Activated T-cell treated with anti-CD3 and anti-CD28 coated beads, Interleukin-2, amount 50 U/mL, for 4 hours (primary cell): ENCODE results near the gene CSPG4. TPM values are rescaled to one million over a fixed set of nuclear protein-coding genes. Genes with fewer than 3 reads are reported as not detected.
A peak's percentile ranks its signal among the peaks of the same experiment; 100 is the strongest.
"Not testable (repeated sequence)": the region's sequence is repeated elsewhere in the genome, so short reads cannot be mapped to it uniquely, and the experiment has no call there.

Experiments
- ATAC-seq, 2 donors: fragments of 200-7000 bp; cut with Tn5 transposase; one replicate each; pipeline ENCODE4 v1.10.0; 2021
- DNase-seq: peaks from one replicate; pipeline ENCODE4 v3.0.0-alpha.2; 2020
- H3K27me3 Mint-ChIP-seq: one replicate; pipeline ENCODE4 v1.8.0; 2021; ENCODE audit warnings: low read depth, mixed read lengths
- H3K36me3 Mint-ChIP-seq: one replicate; pipeline ENCODE4 v1.8.0; 2022; ENCODE audit warnings: mixed read lengths; ENCODE audit not compliant: insufficient read depth
- H3K4me1 Mint-ChIP-seq: one replicate; pipeline ENCODE4 v1.8.0; 2021; ENCODE audit warnings: low read depth, mixed read lengths
- H3K4me3 Mint-ChIP-seq: one replicate; pipeline ENCODE4 v1.8.0; 2021; ENCODE audit warnings: mild to moderate bottlenecking, moderate library complexity, mixed read lengths
- H3K9me3 Mint-ChIP-seq: one replicate; pipeline ENCODE4 v1.8.0; 2021; ENCODE audit warnings: mixed read lengths
- total RNA-seq, 3 donors: library from RNA; stranded (reverse); gene quantifications; one replicate each; pipeline ENCODE4 v1.2.1, GENCODE V29; 2021

The CSPG4 gene
- total RNA-seq, 3 donors from 2014 or later, result 0.03 TPM; not detected in 2

DNA sequence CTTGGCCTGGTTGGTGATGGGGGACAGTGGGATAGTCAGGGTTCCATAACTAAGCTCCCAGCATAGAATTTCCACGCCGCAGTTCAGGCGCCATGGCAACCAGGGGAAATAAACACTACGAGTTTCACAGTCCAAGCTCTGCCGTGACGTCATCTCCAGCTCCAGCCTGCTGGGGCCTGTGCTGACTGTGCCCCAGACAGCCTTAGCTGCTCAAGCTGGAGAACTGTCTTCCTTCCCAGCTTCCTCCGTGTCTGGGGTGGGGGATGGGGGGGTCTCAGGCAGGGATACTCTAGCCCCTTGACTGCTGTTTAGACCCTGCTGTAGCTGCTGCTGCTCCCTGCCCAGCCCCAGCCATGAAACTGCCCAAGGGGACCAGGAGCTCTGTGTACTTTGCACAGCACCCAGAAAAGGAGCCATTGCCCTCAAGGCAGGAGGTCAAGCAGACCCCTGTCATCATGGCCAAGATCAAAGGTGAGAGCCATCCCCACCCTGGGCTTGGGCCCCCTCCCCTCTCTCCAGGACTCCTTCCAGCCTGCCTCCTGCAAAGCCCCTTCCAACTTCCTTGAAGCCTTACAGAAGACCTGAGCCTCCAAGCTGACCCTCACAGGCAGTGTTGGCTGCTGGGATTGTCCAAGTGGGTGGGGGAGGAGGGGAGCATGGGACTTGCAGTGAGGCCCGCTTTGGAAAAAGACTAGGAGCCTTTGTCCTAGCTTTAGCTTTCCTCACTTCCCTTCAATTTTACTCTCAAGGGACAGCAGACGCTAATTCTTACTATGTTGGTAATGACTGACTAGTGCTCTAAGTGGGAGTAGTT lies 11.4 kb upstream of the CSPG4 start:
- Mint-ChIP-seq H3K36me3 (no peaks in the 10 kb centered on the region), H3K27me3 (peaks cover 13% of the 10 kb centered on the region), H3K4me3 (no peak overlapping the region), H3K9me3 (no peaks in the 10 kb centered on the region), H3K4me1 (peaks cover 4% of the 10 kb centered on the region)
- DNase-seq, result no peak
- peak in 1 of 2 donors; percentile 37 for ATAC-seq

DNA sequence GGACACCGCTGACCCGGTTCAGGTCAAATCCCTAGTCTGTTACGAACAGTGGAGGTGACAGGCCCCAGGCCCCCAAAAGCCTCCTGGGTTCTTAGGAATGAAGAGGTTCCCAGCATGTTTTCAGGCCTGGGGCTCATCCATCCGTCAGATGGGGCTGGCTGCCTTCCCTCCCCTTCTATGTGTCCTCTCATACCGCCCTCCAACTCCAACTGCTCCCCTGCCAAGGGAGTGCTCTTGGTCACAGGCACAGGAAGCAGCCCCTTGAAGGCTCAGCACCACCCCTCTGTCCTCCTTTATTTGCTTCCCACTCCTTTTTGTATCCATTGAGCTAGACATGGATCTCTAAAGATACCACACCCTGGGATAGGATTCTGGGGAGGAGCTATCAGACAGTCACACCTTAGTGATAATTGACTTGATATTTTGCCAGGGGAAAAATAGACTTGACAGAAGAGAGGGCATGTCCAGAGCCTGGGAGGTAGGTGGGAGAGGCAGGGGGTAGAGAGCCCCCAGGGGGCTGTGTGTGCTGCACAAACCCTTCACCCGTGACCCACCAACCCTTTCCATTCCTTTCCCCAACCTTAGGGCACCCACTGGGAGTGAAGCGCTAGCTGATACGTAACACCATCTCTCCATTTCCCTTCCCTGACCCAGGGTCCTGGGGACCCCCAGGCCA lies 10.7 kb upstream of the CSPG4 start:
- Mint-ChIP-seq H3K4me3 (no peak overlapping the region), H3K36me3 (no peaks in the 10 kb centered on the region), H3K27me3 (peaks cover 13% of the 10 kb centered on the region), H3K4me1 (peaks cover 4% of the 10 kb centered on the region), H3K9me3 (no peaks in the 10 kb centered on the region)
- ATAC-seq, result no peak
- no peak for DNase-seq

DNA sequence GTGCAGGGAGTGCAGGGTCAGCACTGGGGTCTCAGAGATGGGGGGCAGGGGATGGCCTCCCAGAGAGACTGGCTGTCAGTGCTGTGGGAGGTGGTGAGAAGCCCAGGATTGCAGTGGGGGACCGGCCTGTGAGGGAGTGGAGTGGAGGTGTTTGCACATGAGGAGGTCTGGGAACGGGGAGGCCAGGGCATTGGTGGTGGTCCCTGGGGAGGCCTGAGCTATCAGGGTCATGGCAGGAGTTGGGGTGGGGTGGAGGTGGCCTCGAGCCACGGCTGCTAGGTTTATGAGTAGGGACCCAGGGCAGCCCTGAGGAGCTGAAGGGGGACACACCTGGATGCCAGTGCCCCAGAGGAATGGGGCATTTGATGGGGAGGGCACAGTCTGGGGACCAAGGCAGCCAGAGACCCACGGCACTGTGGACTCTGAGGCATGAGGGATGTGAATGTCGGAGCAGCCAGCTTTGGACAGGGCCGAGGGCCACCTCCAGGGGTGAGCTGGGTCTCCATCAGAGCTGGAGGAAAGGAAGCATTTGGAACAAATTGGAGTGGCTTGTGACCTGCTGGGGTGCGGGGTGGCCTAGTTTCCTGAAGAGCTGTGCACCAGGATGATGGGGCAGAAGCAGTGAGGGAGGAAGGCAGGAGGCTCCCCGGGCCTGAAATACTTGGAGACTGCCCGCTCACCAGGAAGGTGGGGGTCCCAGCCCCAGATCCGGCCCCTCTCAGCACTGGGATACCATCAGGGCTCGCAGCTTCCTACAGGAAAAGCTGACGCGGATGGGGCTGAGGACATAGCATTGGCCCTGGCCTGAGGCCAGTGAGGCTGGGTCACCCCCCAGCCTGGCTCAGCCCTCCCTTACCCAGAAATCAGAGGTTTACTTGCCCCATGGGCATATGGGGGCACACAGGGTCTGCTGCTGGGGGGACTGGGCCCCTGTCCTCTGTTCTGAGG lies 9.5 kb upstream of the CSPG4 start:
- Mint-ChIP-seq H3K4me3 (no peak overlapping the region), H3K9me3 (no peaks in the 10 kb centered on the region), H3K27me3 (peaks cover 8% of the 10 kb centered on the region), H3K36me3 (no peaks in the 10 kb centered on the region), H3K4me1 (peaks cover 4% of the 10 kb centered on the region)
- DNase-seq (no peak), ATAC-seq (no peak)

DNA sequence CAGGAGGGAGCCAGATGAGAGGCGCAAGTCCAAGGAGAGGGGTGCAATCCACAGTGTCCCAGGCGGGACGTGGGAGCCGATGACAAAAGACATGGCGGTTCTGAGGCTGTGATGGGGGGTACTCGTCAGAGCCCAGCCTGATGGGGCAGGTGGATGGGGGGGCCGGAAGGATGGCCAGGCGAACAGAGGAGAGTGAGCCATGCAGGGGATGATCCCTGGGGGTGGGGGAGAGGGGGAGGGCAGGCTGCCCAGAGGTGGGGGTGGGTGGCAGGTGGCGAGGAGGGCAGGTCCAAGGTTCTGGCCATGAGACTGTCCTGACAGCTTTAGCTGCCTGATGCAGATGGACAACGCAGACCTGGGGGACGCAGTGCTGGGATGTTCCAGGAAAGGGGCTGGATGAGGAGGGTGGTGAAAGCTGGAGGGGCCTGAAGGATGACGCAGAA lies 8.9 kb upstream of the CSPG4 start:
- no peaks in the 10 kb centered on the region for H3K9me3 Mint-ChIP-seq
- no peak overlapping the region for H3K4me3 Mint-ChIP-seq
- ATAC-seq, result no peak
- H3K36me3 Mint-ChIP-seq, result no peaks in the 10 kb centered on the region
- H3K27me3 Mint-ChIP-seq, result peaks cover 8% of the 10 kb centered on the region
- H3K4me1 Mint-ChIP-seq, result peaks cover 4% of the 10 kb centered on the region
- DNase-seq, result no peak

DNA sequence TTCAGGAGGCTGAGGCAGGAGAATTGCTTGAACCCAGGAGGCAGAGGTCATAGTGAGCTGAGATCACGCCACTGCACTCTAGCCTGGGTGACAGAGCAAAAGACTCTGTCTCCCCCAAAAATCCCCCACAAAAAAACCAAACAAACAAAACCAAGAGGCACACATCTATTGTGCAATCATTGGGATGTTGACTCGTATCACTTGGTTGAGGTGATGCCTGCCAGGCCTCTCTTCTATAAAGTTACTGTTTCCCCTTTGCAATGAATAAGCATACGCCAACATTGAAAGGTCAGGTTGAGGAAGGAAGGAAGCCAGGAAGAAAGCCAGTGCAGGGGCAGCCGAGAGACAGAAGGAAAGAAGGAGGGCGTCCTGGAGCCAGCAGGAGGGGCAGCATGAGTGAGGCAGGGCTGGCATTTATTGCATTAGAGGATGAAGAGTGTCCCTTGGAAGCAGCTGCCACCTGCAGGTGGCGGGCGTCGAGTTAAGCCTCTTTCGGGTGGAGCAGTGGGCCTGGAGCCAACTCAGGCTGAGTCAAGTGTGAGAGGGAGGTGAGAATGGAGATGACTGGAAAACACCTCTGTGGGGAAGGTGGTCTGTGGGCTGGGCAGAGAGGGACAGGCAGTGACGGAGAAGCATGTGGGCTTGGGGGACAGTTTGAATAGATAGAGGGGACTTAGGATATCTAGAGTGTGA lies 8.3 kb upstream of the CSPG4 start:
- no peaks in the 10 kb centered on the region for H3K36me3 Mint-ChIP-seq
- H3K27me3 Mint-ChIP-seq, result peaks cover 8% of the 10 kb centered on the region
- no peaks in the 10 kb centered on the region for H3K9me3 Mint-ChIP-seq
- ATAC-seq (peak; percentile 68 to 73), DNase-seq (no peak)
- no peak overlapping the region for H3K4me3 Mint-ChIP-seq
- H3K4me1 Mint-ChIP-seq, result peaks cover 4% of the 10 kb centered on the region

DNA sequence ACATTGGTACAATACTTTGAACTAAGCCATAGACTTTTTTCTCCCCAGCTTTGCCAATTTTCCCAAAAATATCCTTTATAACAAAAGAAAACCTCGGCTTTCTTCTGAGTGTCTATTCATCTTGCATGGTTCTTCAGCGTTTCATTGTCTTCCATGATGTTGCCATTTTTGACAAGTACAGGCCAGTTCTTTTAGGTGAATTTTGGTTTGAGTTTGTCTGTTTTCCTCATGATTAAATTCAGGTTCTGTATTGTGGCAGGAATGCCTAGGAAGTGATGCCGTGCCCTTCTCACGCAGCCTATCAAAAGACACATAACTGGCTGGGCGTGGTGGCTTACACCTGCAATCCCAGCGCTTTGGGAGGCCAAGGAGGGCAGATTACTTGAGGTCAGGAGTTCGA lies 7.6 kb upstream of the CSPG4 start:
- DNase-seq (no peak), ATAC-seq (no peak)
- Mint-ChIP-seq H3K9me3 (no peaks in the 10 kb centered on the region), H3K4me3 (no peak overlapping the region), H3K27me3 (peaks cover 8% of the 10 kb centered on the region), H3K4me1 (peaks cover 4% of the 10 kb centered on the region), H3K36me3 (no peaks in the 10 kb centered on the region)

DNA sequence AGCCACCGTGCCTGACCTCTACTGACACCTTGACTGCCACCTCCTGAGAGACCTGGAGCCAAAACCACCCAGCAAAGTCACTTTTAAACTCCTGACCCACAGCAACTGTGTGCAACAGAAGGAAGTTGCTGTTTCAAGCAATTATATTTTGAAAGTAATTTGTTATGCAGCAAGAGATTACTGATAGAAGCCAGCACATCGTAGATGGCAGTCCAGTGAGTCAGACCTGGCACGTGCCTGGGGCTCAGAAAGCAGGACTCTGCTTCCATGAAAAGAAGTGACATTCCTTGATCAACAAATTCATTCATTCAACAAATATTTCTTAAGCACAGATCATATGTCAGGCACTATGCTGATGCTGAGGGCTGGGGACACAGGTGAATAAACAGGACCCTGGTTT lies 5.7 kb upstream of the CSPG4 start:
- no peaks in the 10 kb centered on the region for H3K9me3 Mint-ChIP-seq

DNA sequence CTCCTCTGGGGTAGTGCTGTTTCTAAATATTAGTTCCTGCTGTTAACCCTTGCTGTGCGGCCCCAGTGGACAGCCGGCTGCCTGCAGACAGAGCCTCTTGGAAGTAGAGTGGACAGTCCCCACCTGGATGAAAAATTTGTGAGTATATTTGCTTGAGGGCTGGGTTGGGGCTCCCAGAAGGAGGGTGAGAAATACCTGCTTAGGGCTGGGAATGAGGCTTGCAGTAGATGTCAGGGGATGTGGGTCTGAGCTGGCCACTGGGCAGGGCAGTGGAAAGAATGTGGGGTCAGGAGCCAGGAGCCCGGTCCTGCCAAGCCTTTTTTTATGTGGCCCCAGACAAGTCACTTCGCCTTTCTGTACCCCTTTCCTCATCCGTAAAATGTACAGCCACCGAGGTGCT lies 4.4 kb upstream of the CSPG4 start:
- DNase-seq, H3K4me3 Mint-ChIP-seq, ATAC-seq, H3K4me1 Mint-ChIP-seq, H3K36me3 Mint-ChIP-seq, H3K9me3 Mint-ChIP-seq: not testable (repeated sequence)
- H3K27me3 Mint-ChIP-seq, result peaks cover 25% of the 10 kb centered on the region

More for the DNA sequence above, 5.7 kb upstream of the CSPG4 start:
- H3K4me3 Mint-ChIP-seq, result no peak overlapping the region
- DNase-seq (no peak), ATAC-seq (no peak)
- peaks cover 17% of the 10 kb centered on the region for H3K27me3 Mint-ChIP-seq
- peaks cover 4% of the 10 kb centered on the region for H3K4me1 Mint-ChIP-seq
- no peaks in the 10 kb centered on the region for H3K36me3 Mint-ChIP-seq

DNA sequence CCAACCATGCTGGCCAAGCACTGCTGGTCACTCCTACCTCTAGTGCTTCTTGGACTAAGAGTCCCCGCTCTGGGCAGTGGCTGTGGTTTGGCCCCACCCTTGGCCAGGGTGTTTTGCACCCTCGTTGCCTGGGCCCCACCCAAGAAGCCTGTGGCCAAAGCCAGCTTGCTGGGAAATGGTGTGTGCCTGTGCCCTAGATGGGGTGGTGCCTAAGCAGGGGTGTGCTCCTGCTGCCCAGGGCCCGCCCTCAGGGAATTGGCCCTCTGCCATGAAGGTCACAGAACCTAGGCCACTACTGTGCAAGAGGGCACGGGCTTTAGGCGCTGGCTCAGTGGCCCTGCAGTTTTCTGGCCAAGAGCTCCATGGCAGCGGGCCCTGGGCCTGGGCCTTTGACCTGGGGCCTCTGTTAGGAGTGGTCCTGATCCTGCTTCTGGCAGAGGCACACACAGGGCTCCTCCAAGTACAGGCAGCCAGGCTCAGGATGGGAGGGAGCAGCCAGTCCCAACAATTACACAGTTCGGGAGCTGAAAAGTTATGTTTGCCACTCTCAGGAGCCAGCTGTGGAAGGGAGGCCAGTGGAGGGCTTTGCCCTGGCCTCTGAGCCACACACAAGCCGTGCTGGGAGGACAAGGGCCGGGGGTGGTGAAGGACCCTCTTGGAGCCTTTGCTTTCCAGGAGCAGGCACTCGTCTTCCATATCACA lies 3.8 kb upstream of the CSPG4 start:
- peaks cover 25% of the 10 kb centered on the region for H3K27me3 Mint-ChIP-seq
- H3K4me3 Mint-ChIP-seq, ATAC-seq, H3K4me1 Mint-ChIP-seq, H3K36me3 Mint-ChIP-seq, H3K9me3 Mint-ChIP-seq, DNase-seq: not testable (repeated sequence)

DNA sequence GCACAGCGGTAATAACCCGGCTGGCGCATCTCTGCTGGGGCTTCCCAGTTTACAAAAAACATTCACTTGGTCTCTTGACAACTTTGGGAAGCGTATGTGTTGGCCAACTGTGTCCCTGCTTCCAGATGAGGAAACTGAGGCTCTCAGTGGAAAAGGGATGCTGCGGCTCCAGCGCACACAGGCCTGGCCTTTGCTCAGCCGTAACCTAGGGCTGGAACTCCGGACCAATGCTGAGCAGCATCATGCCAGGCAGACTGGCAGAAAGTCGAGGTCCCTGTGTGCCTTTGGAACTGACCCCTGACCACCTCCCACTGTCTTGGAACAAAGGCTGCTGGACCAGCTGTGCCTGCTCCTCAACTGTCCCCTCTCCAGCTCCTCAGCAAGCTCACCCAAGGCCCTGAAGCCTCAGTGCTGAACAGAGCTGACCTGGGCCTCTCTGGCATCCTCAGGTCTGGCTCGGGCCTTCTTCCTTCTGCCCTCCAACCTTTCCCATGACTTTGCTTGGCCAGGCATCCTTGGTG lies 2.7 kb upstream of the CSPG4 start:
- peaks cover 20% of the 10 kb centered on the region for H3K27me3 Mint-ChIP-seq
- not testable (repeated sequence) for H3K9me3 Mint-ChIP-seq, H3K4me3 Mint-ChIP-seq, H3K36me3 Mint-ChIP-seq, DNase-seq, ATAC-seq, H3K4me1 Mint-ChIP-seq

DNA sequence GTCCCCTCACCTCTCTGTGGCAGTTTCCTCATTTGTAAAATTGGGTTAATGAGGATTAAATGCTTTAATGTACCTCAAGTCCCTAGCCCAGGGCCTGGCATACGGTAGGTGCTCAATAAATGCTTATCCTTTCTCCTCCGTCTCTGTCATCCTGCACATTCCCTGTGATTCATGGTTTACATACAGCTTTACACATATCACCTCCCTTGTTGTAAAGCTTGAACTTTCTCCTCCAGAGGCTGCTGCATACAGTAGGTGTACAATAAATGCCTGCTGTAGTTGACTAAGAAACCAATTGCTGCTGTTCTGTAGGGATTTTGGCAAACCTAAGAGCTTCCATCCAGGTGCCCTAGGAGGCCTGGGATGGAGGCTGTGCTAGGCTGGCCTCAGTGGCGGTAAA lies 1.5 kb upstream of the CSPG4 start:
- no peaks in the 10 kb centered on the region for H3K4me1 Mint-ChIP-seq
- H3K9me3 Mint-ChIP-seq, result no peaks in the 10 kb centered on the region
- peaks cover 20% of the 10 kb centered on the region for H3K27me3 Mint-ChIP-seq
- no peak overlapping the region for H3K4me3 Mint-ChIP-seq
- DNase-seq, result no peak
- ATAC-seq, result no peak
- H3K36me3 Mint-ChIP-seq, result no peaks in the 10 kb centered on the region

DNA sequence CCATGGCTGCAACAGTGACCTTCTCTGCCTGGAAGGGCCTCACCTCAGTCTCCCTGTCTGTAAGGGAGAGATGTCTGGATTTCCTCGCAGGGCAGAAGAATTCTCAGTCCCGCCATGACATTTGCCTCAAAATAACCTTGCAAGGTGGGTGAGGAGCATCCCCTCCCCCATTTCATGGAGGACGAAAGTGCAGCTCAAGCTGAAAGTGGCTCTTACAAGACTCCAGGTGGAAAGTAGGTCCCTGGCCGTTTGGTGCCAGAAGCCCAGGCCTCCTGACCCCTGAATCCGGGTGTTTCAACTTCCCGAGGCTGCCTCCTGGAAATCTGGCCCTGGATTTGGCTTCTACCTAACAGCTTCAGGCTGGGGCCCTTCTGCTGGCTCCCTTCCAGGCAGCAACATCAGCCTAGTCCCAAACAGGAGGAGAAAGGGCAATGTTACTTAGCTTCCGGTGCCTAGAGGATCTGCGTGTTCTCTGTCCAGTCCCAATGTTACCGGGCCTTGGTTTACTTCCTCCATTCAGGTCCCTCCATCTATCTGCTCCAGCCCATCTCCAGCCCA lies 769 bp upstream of the CSPG4 start:
- no peaks in the 10 kb centered on the region for H3K36me3 Mint-ChIP-seq
- DNase-seq (no peak), ATAC-seq (no peak)
- no peak overlapping the region for H3K4me3 Mint-ChIP-seq
- no peaks in the 10 kb centered on the region for H3K9me3 Mint-ChIP-seq
- H3K27me3 Mint-ChIP-seq, result peaks cover 20% of the 10 kb centered on the region
- no peaks in the 10 kb centered on the region for H3K4me1 Mint-ChIP-seq

DNA sequence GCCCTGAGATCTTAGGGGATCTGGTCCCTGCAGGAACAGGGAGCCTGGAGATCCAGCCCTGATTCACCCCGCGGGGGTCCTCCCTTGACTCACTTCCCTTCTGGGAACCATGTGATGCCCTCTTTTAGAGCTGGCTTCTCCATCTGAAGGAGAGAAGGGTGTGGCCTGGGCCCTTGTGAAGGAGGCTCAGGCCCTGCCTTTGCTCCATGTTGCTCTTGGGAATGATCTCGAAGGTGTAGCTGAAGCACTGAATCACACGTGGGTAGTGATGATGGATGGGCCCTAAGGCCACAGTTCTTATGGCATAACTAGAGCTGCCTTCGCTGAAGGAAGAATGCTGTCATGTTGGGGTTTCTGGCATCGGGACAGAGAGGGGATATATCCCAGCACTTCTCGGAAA lies 1.2 kb downstream of the CSPG4 start:
- H3K4me1 Mint-ChIP-seq, H3K36me3 Mint-ChIP-seq, H3K4me3 Mint-ChIP-seq, H3K9me3 Mint-ChIP-seq, ATAC-seq, DNase-seq: not testable (repeated sequence)
- H3K27me3 Mint-ChIP-seq, result peaks cover 20% of the 10 kb centered on the region
